ENCODE data around the gene ADARB2.

ADARB2 gene

DNA sequence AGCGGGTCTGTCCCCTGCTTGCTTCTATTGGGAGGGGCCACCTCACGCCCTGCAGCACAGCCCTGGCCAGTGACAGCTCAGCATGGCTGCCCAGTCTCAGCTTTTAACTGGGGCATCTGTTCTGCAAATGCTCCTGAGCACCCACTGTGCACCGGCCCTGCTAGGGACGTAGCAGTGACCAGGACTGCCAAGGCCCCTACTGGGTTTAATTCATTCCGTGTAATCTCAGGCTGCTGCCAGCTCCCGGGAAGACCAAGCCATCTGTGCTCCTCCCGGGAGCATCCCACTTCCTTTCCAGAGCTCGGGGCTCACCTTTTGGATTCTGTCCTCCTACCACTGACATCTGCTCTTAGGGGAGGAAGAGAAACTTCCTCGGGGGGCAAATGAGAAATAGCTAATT, 85.2 kb downstream of the ADARB2 start:
- no peak for FAIRE-seq
- no peak for DNase-seq (ENCODE audit: insufficient read length, low spot score)
- TF ChIP-seq TAF1 (IDR thresholded peaks at IDR 0.05; ENCODE audit: low read depth, low read length) = no peak
- TF ChIP-seq POU2F2 (IDR thresholded peaks at IDR 0.05; ENCODE audit: low read depth, low read length) = no peak
- TF ChIP-seq POLR2AphosphoS5 (IDR thresholded peaks at IDR 0.05; ENCODE audit: low read depth, low read length) = no peak
- TF ChIP-seq PAX5 (IDR thresholded peaks at IDR 0.05; ENCODE audit: insufficient read depth, low read length, severe bottlenecking) = no peak
- no peak for TF ChIP-seq POLR2A (IDR thresholded peaks at IDR 0.05; ENCODE audit: low read depth, low read length)
- TF ChIP-seq SPI1 (IDR thresholded peaks at IDR 0.05; ENCODE audit: low read depth, low read length) = no peak

DNA sequence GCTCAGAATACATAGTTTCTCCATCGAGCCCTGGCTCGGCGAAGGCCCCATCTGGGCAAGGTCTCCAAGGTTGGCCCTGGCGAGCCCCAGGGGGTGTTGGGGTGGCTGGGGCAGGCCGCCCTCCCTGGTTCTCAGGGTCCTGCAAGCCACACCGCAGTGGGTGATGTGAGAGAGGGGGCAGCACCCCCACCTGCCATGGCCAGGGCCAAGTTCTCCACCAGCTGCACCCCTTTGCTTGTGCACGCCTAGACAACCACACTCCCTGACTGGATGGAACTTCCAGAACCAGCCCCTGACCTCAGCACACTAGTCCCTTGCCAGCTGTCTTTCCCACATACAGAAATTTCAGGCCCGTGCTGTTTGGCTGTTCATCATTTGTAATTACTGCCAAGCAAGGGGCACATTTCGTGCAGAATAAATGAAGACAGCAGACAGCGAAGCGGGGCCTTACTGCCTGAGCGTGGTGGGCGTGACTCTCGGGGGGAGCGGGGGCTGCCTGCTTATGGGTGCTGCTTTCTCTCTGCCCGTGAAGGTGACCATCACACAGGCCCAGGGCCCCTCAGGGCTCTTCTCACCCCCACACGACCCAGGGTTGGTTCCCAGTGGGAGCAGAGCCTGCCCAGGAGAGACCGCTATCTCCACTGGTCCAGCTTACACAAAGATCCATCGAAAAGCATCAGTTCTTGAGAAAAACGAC, 85.9 kb downstream of the ADARB2 start:
- no peak for FAIRE-seq
- DNase-seq (ENCODE audit: insufficient read length, low spot score) = no peak
- TF ChIP-seq POLR2AphosphoS5 (IDR thresholded peaks at IDR 0.05; ENCODE audit: low read depth, low read length) (no peak), PAX5 (IDR thresholded peaks at IDR 0.05; ENCODE audit: insufficient read depth, low read length, severe bottlenecking) (no peak), POU2F2 (IDR thresholded peaks at IDR 0.05; ENCODE audit: low read depth, low read length) (no peak), SPI1 (IDR thresholded peaks at IDR 0.05; ENCODE audit: low read depth, low read length) (no peak), POLR2A (IDR thresholded peaks at IDR 0.05; ENCODE audit: low read depth, low read length) (no peak)

DNA sequence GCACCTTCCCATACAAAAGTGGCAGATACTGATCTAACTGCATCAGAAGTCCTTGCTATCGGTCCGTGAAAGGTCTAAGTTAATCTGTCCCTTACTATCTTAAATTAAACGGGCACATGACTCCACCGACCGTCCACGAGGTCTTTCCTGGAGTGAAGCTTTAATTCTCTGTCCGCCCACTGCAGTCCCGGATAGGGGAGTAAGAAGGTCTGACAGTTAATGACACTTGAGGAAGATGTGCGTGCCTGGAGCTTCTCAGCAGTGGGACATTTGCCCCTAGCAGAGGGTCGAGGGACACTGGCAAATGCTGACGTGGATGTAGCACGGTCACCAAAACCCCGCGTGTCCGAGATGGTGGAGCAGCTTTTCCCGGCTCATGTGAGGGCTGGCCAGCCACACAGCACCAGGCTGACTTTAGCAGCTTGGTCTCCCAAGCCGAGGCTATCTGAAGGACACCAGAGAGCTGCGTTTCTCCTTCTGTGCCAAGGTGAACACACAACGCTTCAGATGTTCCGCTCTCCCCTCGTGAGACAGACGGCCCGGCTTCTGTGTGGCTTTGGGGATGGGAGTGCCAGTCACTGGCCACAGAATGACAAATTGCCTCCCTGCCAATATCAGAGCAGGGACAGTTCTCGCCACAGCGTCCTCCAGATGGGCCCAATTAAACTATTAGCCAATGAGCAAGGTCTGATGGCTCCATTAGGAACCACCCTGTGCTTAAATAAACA, 86.6 kb downstream of the ADARB2 start:
- no peak for DNase-seq (ENCODE audit: insufficient read length, low spot score)
- no peak for FAIRE-seq
- TF ChIP-seq TAF1 (IDR thresholded peaks at IDR 0.05; ENCODE audit: low read depth, low read length) (no peak), SPI1 (IDR thresholded peaks at IDR 0.05; ENCODE audit: low read depth, low read length) (no peak), POU2F2 (IDR thresholded peaks at IDR 0.05; ENCODE audit: low read depth, low read length) (no peak), POLR2A (IDR thresholded peaks at IDR 0.05; ENCODE audit: low read depth, low read length) (no peak), PAX5 (IDR thresholded peaks at IDR 0.05; ENCODE audit: insufficient read depth, low read length, severe bottlenecking) (no peak), POLR2AphosphoS5 (IDR thresholded peaks at IDR 0.05; ENCODE audit: low read depth, low read length) (no peak)

DNA sequence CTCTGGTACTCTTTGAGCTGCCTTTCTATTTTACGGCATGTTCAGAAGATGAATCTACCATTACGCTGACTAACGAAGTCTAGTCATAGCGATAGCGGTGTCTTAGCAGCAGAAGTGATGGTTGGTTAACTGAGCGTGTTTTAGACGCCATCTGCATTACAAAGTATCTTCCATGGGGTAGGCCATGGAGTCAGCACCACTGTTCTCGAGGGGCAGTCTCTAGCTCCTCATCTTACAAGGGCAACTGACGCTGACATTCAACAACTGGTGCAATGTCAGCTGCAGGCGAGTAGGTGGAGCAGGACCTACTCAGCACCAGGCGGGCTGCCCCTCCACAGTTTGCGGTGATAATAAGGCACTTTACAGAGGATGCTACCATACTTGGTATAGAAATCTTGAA, 88.7 kb downstream of the ADARB2 start:
- FAIRE-seq (no peak), DNase-seq (ENCODE audit: insufficient read length, low spot score) (no peak)
- TF ChIP-seq PAX5 (IDR thresholded peaks at IDR 0.05; ENCODE audit: insufficient read depth, low read length, severe bottlenecking) (no peak), SPI1 (IDR thresholded peaks at IDR 0.05; ENCODE audit: low read depth, low read length) (no peak), POLR2A (IDR thresholded peaks at IDR 0.05; ENCODE audit: low read depth, low read length) (no peak), POU2F2 (IDR thresholded peaks at IDR 0.05; ENCODE audit: low read depth, low read length) (no peak), TAF1 (IDR thresholded peaks at IDR 0.05; ENCODE audit: low read depth, low read length) (no peak), POLR2AphosphoS5 (IDR thresholded peaks at IDR 0.05; ENCODE audit: low read depth, low read length) (no peak)

DNA sequence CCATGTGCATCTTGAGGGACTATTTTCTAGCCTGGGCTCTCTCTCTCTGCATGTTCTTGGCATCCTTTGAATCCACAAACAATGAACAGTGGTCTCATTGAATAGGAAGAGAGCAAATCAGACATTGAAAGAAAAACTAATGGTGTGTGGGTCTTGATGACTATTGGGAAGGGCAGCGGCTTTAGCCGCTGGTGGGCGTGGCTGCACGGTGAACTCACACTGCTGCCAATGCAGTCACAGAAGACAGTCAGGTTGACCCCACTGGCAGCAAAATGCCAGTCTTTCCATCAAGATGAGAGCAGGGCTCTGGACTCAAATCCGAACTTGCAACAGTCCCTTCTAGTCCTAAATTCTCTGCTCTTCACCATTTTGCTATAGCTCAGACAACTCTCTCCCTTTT, 91.0 kb downstream of the ADARB2 start:
- TF ChIP-seq POLR2AphosphoS5 (IDR thresholded peaks at IDR 0.05; ENCODE audit: low read depth, low read length) (no peak), POU2F2 (IDR thresholded peaks at IDR 0.05; ENCODE audit: low read depth, low read length) (no peak)
- no peak for DNase-seq (ENCODE audit: insufficient read length, low spot score)
- FAIRE-seq = no peak

DNA sequence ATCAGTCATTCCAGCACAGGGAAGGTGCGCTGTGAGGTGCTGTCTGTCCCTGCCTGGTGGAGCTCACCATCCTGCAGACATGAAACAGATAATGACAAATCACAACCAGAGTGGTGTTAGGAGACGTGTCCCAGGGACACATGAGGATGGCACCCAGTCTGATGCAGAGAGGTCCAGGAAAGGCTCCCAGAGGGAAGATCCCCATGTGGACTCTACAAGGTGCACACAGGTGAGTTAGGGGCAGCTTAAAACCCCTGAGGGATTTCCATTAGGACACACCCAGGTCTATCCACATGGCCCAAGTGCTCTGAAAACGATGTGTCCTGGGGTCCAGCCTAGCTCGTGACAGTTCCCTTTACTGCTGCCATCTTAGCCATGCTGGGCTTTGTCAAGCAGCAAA, 91.4 kb downstream of the ADARB2 start:
- TF ChIP-seq PAX5 (IDR thresholded peaks at IDR 0.05; ENCODE audit: insufficient read depth, low read length, severe bottlenecking) = no peak
- no peak for TF ChIP-seq POLR2AphosphoS5 (IDR thresholded peaks at IDR 0.05; ENCODE audit: low read depth, low read length)
- TF ChIP-seq POLR2A (IDR thresholded peaks at IDR 0.05; ENCODE audit: low read depth, low read length) = no peak
- no peak for TF ChIP-seq POU2F2 (IDR thresholded peaks at IDR 0.05; ENCODE audit: low read depth, low read length)
- no peak for TF ChIP-seq TAF1 (IDR thresholded peaks at IDR 0.05; ENCODE audit: low read depth, low read length)
- no peak for TF ChIP-seq SPI1 (IDR thresholded peaks at IDR 0.05; ENCODE audit: low read depth, low read length)
- FAIRE-seq (no peak), DNase-seq (ENCODE audit: insufficient read length, low spot score) (no peak)

DNA sequence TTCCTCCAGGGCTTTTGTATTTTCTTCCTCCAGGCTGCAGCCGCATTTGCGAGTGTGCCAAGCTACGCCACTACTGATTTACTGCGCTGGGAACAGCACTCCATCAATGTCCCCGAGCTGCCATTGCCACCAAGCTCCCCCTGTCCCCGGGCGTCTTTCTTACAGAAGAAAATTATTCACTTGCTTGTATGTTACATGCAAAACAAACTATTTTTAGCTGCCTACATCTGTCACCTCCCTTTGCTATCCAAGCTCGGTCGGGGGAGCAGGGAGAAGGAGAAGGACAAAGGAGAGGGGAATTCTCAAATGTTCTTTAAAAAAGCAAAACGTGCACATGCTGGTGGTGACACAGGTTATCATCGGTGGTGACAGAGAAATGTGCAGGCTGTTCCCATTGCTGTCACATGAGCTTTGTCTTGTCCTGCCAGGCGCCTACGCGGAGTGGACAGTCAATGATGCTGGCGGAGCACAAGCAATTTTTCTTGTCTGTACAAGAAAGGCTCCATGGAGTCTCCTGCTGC, 93.1 kb downstream of the ADARB2 start:
- FAIRE-seq = no peak
- DNase-seq (ENCODE audit: insufficient read length, low spot score) = no peak
- TF ChIP-seq POLR2A (IDR thresholded peaks at IDR 0.05; ENCODE audit: low read depth, low read length) (no peak), POU2F2 (IDR thresholded peaks at IDR 0.05; ENCODE audit: low read depth, low read length) (no peak), PAX5 (IDR thresholded peaks at IDR 0.05; ENCODE audit: insufficient read depth, low read length, severe bottlenecking) (no peak), TAF1 (IDR thresholded peaks at IDR 0.05; ENCODE audit: low read depth, low read length) (no peak), SPI1 (IDR thresholded peaks at IDR 0.05; ENCODE audit: low read depth, low read length) (no peak), POLR2AphosphoS5 (IDR thresholded peaks at IDR 0.05; ENCODE audit: low read depth, low read length) (no peak)

DNA sequence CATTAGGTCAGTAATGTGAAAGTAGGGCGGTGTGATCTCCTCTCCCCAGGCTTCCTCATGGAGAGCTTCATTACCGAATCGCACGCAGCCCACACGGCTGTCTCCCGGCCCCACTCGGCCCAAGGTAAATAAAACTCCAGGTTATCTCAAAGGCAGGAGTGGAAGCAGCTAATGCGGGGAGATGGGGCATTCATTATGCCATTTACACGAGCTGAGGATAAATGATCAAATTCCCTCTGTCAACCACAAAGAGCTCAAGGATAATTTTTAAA, 93.5 kb downstream of the ADARB2 start:
- no peak for DNase-seq (ENCODE audit: insufficient read length, low spot score)
- FAIRE-seq = no peak
- no peak for TF ChIP-seq POU2F2 (IDR thresholded peaks at IDR 0.05; ENCODE audit: low read depth, low read length)

DNA sequence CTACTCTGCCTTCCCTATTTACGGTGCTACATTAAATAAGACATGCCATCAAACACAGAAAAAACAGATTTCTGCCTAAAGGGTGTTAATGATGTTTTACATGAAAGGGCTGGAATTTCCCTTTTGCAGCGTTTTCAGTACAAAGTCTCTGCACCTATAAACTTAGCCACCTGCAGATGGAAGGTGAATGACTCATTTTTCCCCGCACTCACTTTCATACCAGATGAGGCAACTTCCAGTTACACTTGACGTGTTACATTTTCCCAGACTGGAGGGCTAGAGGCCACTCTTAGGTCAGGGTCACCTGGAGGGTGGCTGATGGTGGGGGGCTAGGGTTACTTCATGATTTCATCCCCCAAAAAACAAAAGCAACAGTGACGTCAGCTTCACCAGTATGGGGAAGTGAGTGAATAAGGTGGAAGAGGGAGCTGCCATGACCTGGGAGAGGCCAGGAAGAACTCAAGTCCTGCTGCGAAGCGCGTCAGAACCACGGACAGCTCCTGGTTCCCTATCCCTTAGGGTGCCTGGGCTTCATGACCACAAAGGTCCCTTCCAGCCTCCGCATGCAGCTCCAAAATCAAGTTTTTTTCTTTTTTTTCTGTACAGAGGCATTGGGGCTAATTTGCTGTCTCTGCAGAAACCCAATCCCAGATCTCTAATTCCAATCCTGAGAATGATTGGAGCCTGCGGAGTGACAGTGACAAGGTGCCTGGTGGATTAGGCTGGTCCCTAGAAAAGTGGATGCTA, 94.0 kb downstream of the ADARB2 start:
- FAIRE-seq (peak; percentile 85), DNase-seq (ENCODE audit: insufficient read length, low spot score) (peak; percentile 46)

More for the DNA sequence above, 94.0 kb downstream of the ADARB2 start:
- no peak for TF ChIP-seq POLR2A (IDR thresholded peaks at IDR 0.05; ENCODE audit: low read depth, low read length)
- TF ChIP-seq SPI1 (IDR thresholded peaks at IDR 0.05; ENCODE audit: low read depth, low read length) = peak; percentile 45; the same call in 1 of the 2 replicates
